H1 (cell line): ENCODE measurements around the gene TBC1D25. TPM values are rescaled to one million over a fixed set of nuclear protein-coding genes. Genes with fewer than 3 reads are reported as not detected.

Source experiments
- CTCF ChIA-PET: fragments of 300-600 bp; sonication (Branson Sonifier 250); formaldehyde crosslinking; loops from one replicate; lab custom pipeline; 2021; ENCODE audit not compliant: partially characterized antibody; lab: Charles Lee
- POLR2A ChIA-PET: fragments of 300-600 bp; sonication (Branson Sonifier 250); formaldehyde crosslinking; loops from one replicate; lab custom pipeline; 2021; ENCODE audit warnings: inconsistent platforms; ENCODE audit not compliant: partially characterized antibody; lab: Charles Lee
- DNase-seq, 2 experiments: peaks; one replicate each; pipeline versions ENCODE4 v3.0.0 to v3.0.0-alpha.2; 2010 to 2022; ENCODE audit warnings: low spot score in 2 of 2, low read depth in 1 of 2, mixed read lengths in 1 of 2
- FAIRE-seq: peaks from 2 replicates; lab custom pipeline; 2011; peaks lifted over from hg19 to GRCh38; lab: Jason Lieb, UNC
- H2AFZ ChIP-seq: 2 replicates; pipeline ENCODE4 v1.8.1; 2012; ENCODE audit warnings: low read length, inconsistent platforms
- H2AK5ac ChIP-seq: 2 replicates; pipeline ENCODE4 v1.6.1; 2013; ENCODE audit warnings: low read depth, low read length
- H2BK120ac ChIP-seq: replicated peaks from 2 replicates; pipeline ENCODE3; 2013; ENCODE audit warnings: low read depth, low read length, inconsistent platforms
- H2BK12ac ChIP-seq: 2 replicates; pipeline ENCODE4 v1.6.1; 2013; ENCODE audit warnings: low read depth, low read length
- H2BK15ac ChIP-seq: 2 replicates; pipeline ENCODE4 v1.6.1; 2013; ENCODE audit warnings: low read length
- H2BK20ac ChIP-seq: 2 replicates; pipeline ENCODE4 v1.6.1; 2013; ENCODE audit warnings: low read length
- H2BK5ac ChIP-seq: 2 replicates; pipeline ENCODE4 v1.6.1; 2013; ENCODE audit warnings: low read depth, low read length
- H3K14ac ChIP-seq: 2 replicates; pipeline ENCODE4 v1.6.1; 2013; ENCODE audit warnings: inconsistent platforms; ENCODE audit not compliant: insufficient read length
- H3K18ac ChIP-seq: 2 replicates; pipeline ENCODE4 v1.6.1; 2013; ENCODE audit warnings: low read length; ENCODE audit errors: extremely low read depth
- H3K23ac ChIP-seq: 2 replicates; pipeline ENCODE4 v1.6.1; 2013; ENCODE audit warnings: inconsistent platforms; ENCODE audit not compliant: insufficient read length
- H3K23me2 ChIP-seq: 2 replicates; pipeline ENCODE4 v1.6.1; 2013; ENCODE audit warnings: low read depth, low read length
- H3K27ac ChIP-seq: 2 replicates; pipeline ENCODE4 v1.6.1; 2011; ENCODE audit warnings: low read depth, low read length, inconsistent platforms
- H3K27me3 ChIP-seq, 4 experiments: replicated peaks in 1 of 4; 1 replicate in 1 of 4; 2 replicates in 3 of 4; pipeline versions ENCODE4 v1.6.1 to v1.8.1; 2011 to 2013; ENCODE audit warnings: low read length in 3 of 4, mild to moderate bottlenecking in 3 of 4, inconsistent platforms in 2 of 4, mixed read lengths in 2 of 4, moderate library complexity in 1 of 4; ENCODE audit not compliant: control insufficient read depth in 3 of 4, insufficient read depth in 3 of 4; ENCODE audit errors: extremely low read depth in 1 of 4
- H3K36me3 ChIP-seq, 4 experiments: 2 replicates each; pipeline versions ENCODE4 v1.6.1 to v1.8.1; 2011 to 2013; ENCODE audit warnings: mild to moderate bottlenecking in 4 of 4, low read length in 3 of 4, moderate library complexity in 2 of 4, control low read depth in 1 of 4, inconsistent platforms in 1 of 4; ENCODE audit not compliant: insufficient read depth in 4 of 4, control insufficient read depth in 2 of 4
- H3K4ac ChIP-seq: replicated peaks from 2 replicates; pipeline ENCODE3; 2013; ENCODE audit warnings: low read length, low read depth, mixed read lengths, inconsistent platforms; ENCODE audit not compliant: insufficient read length
- H3K4me1 ChIP-seq, 4 experiments: replicated peaks in 1 of 4; 1 replicate in 1 of 4; 2 replicates in 3 of 4; pipeline versions ENCODE4 v1.6.1 to v1.8.1; 2011 to 2013; ENCODE audit warnings: low read length in 3 of 4, inconsistent platforms in 2 of 4, mixed read lengths in 1 of 4; ENCODE audit not compliant: insufficient read depth in 4 of 4, control insufficient read depth in 3 of 4
- H3K4me2 ChIP-seq, 2 experiments: 2 replicates each; pipeline versions ENCODE4 v1.6.1 to v1.8.1; 2011 to 2013; ENCODE audit warnings: low read depth in 2 of 2, low read length in 2 of 2, control low read depth in 1 of 2, inconsistent platforms in 1 of 2, mild to moderate bottlenecking in 1 of 2; ENCODE audit not compliant: insufficient read depth in 1 of 2
- H3K4me3 ChIP-seq, 4 experiments: fragments of 200-600, 300-600 bp in 1 of 4; sonication (generic), shearing (Covaris generic), sonication (Bioruptor Twin) in 1 of 4; 2 replicates each; pipeline versions ENCODE4 v1.5.1 to v1.8.1; 2011 to 2016; ENCODE audit warnings: low read length in 4 of 4, low read depth in 3 of 4, control low read depth in 2 of 4, inconsistent platforms in 2 of 4, mild to moderate bottlenecking in 2 of 4, mixed read lengths in 1 of 4, moderate library complexity in 1 of 4; ENCODE audit not compliant: insufficient read depth in 2 of 4; ENCODE audit errors: extremely low read depth in 1 of 4
- H3K56ac ChIP-seq: replicated peaks from 2 replicates; pipeline ENCODE3; 2013; ENCODE audit warnings: low read depth, mild to moderate bottlenecking, mixed read lengths, low read length, inconsistent platforms; ENCODE audit not compliant: insufficient read length
- H3K79me1 ChIP-seq: 2 replicates; pipeline ENCODE4 v1.6.1; 2013; ENCODE audit warnings: low read depth, low read length, control low read depth
- H3K79me2 ChIP-seq, 2 experiments: 2 replicates each; pipeline versions ENCODE4 v1.6.1 to v1.8.1; 2012 to 2013; ENCODE audit warnings: low read length in 2 of 2, mild to moderate bottlenecking in 2 of 2, inconsistent platforms in 1 of 2; ENCODE audit not compliant: insufficient read depth in 2 of 2, control insufficient read depth in 1 of 2
- H3K9ac ChIP-seq, 4 experiments: replicated peaks in 1 of 4; 1 replicate in 1 of 4; 2 replicates in 3 of 4; pipeline versions ENCODE4 v1.6.1 to v1.8.1; 2011 to 2013; ENCODE audit warnings: low read depth in 3 of 4, low read length in 3 of 4, control low read depth in 2 of 4, mild to moderate bottlenecking in 2 of 4, moderate library complexity in 2 of 4, inconsistent platforms in 1 of 4; ENCODE audit errors: extremely low read depth in 1 of 4
- H3K9me3 ChIP-seq, 2 experiments: 2 replicates each; pipeline versions ENCODE4 v1.6.1 to v1.8.1; 2012 to 2013; ENCODE audit warnings: mild to moderate bottlenecking in 2 of 2, moderate library complexity in 2 of 2, control low read depth in 1 of 2, inconsistent platforms in 1 of 2, low read depth in 1 of 2, low read length in 1 of 2, mixed read lengths in 1 of 2; ENCODE audit not compliant: insufficient read depth in 2 of 2
- H4K20me1 ChIP-seq, 2 experiments: replicated peaks in 1 of 2; 2 replicates each; pipeline versions ENCODE3 to v1.8.1; 2011 to 2013; ENCODE audit warnings: inconsistent platforms in 2 of 2, low read length in 2 of 2, mild to moderate bottlenecking in 1 of 2; ENCODE audit not compliant: insufficient read depth in 2 of 2, control insufficient read depth in 1 of 2
- H4K5ac ChIP-seq: 2 replicates; pipeline ENCODE4 v1.6.1; 2013; ENCODE audit warnings: low read length, low read depth, mixed read lengths, inconsistent platforms; ENCODE audit not compliant: insufficient read length
- H4K8ac ChIP-seq: 2 replicates; pipeline ENCODE4 v1.8.0; 2013; ENCODE audit warnings: mild to moderate bottlenecking, moderate library complexity, low read length, inconsistent platforms; ENCODE audit not compliant: insufficient read depth; ENCODE audit errors: extremely low read depth
- H4K91ac ChIP-seq: replicated peaks from 2 replicates; pipeline ENCODE3; 2013; ENCODE audit warnings: low read length, mixed read lengths, inconsistent platforms; ENCODE audit not compliant: insufficient read length
- BRCA1 ChIP-seq: IDR thresholded peaks from 2 replicates; pipeline ENCODE4 v1.6.1; 2012; ENCODE audit warnings: low read depth, low read length, improper control_type of control experiment
- CBX8 ChIP-seq: fragments of 300-800, 300-1000 bp; sonication (generic); IDR thresholded peaks from 2 replicates; pipeline ENCODE4 v1.7.1; 2016; ENCODE audit warnings: low read depth, low read length, borderline replicate concordance
- CHD1 ChIP-seq: IDR thresholded peaks from 2 replicates; pipeline ENCODE4 v1.6.1; 2012; ENCODE audit warnings: low read depth, low read length, improper control_type of control experiment
- FOSL1 ChIP-seq: IDR thresholded peaks from 2 replicates; pipeline ENCODE4 v1.6.1; 2011; ENCODE audit warnings: mild to moderate bottlenecking, low read depth, low read length, moderate library complexity; ENCODE audit not compliant: insufficient read depth
- RAD21 ChIP-seq, 2 experiments: IDR thresholded peaks in 1 of 2; conservative IDR thresholded peaks in 1 of 2; 2 replicates each; pipeline ENCODE4 v1.6.1; 2011; ENCODE audit warnings: low read depth in 2 of 2, low read length in 2 of 2, improper control_type of control experiment in 1 of 2, inconsistent platforms in 1 of 2, mild to moderate bottlenecking in 1 of 2, moderate library complexity in 1 of 2
- TAF1 ChIP-seq: IDR thresholded peaks from 2 replicates; pipeline ENCODE4 v1.6.1; 2011; ENCODE audit warnings: mild to moderate bottlenecking, low read depth, low read length
- TBP ChIP-seq: IDR thresholded peaks from 2 replicates; pipeline ENCODE4 v1.6.1; 2011; ENCODE audit warnings: low read depth, low read length, improper control_type of control experiment
- TCF12 ChIP-seq: IDR thresholded peaks from 2 replicates; pipeline ENCODE4 v1.6.1; 2011; ENCODE audit warnings: low read depth, mild to moderate bottlenecking, low read length
- WGBS, 2 experiments: shearing (Covaris generic) in 1 of 2; methylation state at CpG; one replicate each; pipeline versions ENCODE4 v1.1.6 to v1.1.7; 2013 to 2015; ENCODE audit warnings: low lambda C conversion rate in 2 of 2, mixed read lengths in 2 of 2, inconsistent platforms in 1 of 2, low coverage in 1 of 2, missing lambda C conversion rate in 1 of 2; ENCODE audit not compliant: insufficient replicate concordance in 2 of 2, insufficient coverage in 1 of 2, insufficient read length in 1 of 2; ENCODE audit errors: extremely low coverage in 1 of 2, missing lambda C conversion rate in 1 of 2; 5-methylcytosine and 5-hydroxymethylcytosine counted together
- polyA plus RNA-seq, 7 experiments: library from polyadenylated mRNA; depleted of rRNA in 3 of 7; stranded (reverse) in 5 of 7; unstranded in 2 of 7; fragments of >200 nt in 5 of 7; fragments of 200-250 nt in 2 of 7; gene quantifications; 1 replicate in 5 of 7; 2 replicates in 1 of 7; 4 replicates in 1 of 7; pipeline versions ENCODE4 v1.2.1 to v1.2.3, GENCODE V29; 2011 to 2013; ENCODE audit warnings: missing spikeins in 2 of 7, mixed read lengths in 2 of 7
- total RNA-seq: library from RNA; stranded (reverse); fragmentation: NEBNext Ultra II Directional; extraction: Animal tissue kit (Norgen Biotek cat#: 25700); gene quantifications from 2 replicates; pipeline ENCODE4 v1.2.1, GENCODE V29; 2021
- TF ChIP-seq, protein P1 (sequence below), 3 experiments: IDR thresholded peaks; 1 replicate in 2 of 3; 2 replicates in 1 of 3; pipeline versions ENCODE4 v1.5.1 to v1.6.1; 2011; ENCODE audit warnings: low read length in 3 of 3, mild to moderate bottlenecking in 3 of 3, inconsistent platforms in 2 of 3, low read depth in 1 of 3, moderate library complexity in 1 of 3; ENCODE audit not compliant: insufficient read depth in 1 of 3; ENCODE audit errors: control extremely low read depth in 1 of 3

Gene TBC1D25
- total and polyA plus RNA-seq, 2 of the 8 experiments (the other 6 are each of a cell fraction or from before 2014, with no cell fraction given) = 6.5 to 6.8 TPM

DNA sequence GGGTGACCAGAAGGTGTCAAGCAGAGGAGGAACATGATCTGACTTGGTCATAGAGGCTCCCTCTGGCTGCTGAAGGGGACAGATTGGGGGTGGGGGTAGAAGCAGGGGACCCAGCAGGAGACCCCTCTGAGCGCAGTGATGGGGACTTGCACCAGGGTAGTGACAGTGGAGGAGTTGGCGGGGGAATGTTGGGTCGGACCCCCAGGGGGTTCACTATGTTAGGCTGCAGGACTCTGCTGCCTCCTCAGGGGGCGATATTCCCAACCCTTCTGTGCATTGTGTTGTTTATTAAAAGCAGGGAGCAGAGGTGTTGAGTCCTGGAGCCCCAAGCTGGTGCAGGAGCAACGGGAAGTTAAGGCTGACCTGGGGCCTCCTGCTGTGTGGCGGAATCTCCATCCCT is 66.6 kb downstream of the TBC1D25 start:
- H4K91ac ChIP-seq = no peak overlapping the region
- H3K23ac ChIP-seq = no peak overlapping the region
- CTCF ChIA-PET = interaction anchor here (0.6 to 1.2 kb wide), 4 partner anchors 13 to 1023 kb away, joined by 3 to 4 read pairs (median 3); no protein-coding TSS in a partner anchor
- H3K27ac ChIP-seq = no peak overlapping the region
- no peak overlapping the region for H2BK5ac ChIP-seq
- no peak overlapping the region for H2BK15ac ChIP-seq
- H3K9me3 ChIP-seq = no peaks in the 10 kb centered on the region
- POLR2A ChIA-PET = interaction anchor here (1.6 to 3.0 kb wide), 2 partner anchors 11 to 27 kb away, joined by 5 to 12 read pairs; no protein-coding TSS in a partner anchor
- H3K36me3 ChIP-seq = peaks cover 0 to 3% (median 0%) of the 10 kb centered on the region in 4 experiments; a peak in 1 of 8 replicates
- no peaks in the 10 kb centered on the region for H4K20me1 ChIP-seq
- no peak overlapping the region for H2BK20ac ChIP-seq
- H2AK5ac ChIP-seq = no peak overlapping the region
- no peak overlapping the region for H2BK120ac ChIP-seq
- no peak overlapping the region for H3K56ac ChIP-seq
- no peaks in the 10 kb centered on the region for H3K27me3 ChIP-seq
- peak in 1 of 2 experiments; percentile 44 for DNase-seq
- H3K79me1 ChIP-seq = no peaks in the 10 kb centered on the region
- TF ChIP-seq TCF12 (no peak), CBX8 (no peak), BRCA1 (no peak), TBP (no peak), CHD1 (no peak), RAD21 (IDR thresholded peaks at IDR 0.05 in 1 of 2, conservative IDR thresholded peaks at IDR 0.05 in 1 of 2; ENCODE audit: low read depth in 2 of 2, low read length in 2 of 2) (0 out of 4 replicates have a peak, but pooled peaks of 1 of the 2 experiments have one; percentile 17), FOSL1 (no peak), TAF1 (no peak)
- TF ChIP-seq, protein P1, sequence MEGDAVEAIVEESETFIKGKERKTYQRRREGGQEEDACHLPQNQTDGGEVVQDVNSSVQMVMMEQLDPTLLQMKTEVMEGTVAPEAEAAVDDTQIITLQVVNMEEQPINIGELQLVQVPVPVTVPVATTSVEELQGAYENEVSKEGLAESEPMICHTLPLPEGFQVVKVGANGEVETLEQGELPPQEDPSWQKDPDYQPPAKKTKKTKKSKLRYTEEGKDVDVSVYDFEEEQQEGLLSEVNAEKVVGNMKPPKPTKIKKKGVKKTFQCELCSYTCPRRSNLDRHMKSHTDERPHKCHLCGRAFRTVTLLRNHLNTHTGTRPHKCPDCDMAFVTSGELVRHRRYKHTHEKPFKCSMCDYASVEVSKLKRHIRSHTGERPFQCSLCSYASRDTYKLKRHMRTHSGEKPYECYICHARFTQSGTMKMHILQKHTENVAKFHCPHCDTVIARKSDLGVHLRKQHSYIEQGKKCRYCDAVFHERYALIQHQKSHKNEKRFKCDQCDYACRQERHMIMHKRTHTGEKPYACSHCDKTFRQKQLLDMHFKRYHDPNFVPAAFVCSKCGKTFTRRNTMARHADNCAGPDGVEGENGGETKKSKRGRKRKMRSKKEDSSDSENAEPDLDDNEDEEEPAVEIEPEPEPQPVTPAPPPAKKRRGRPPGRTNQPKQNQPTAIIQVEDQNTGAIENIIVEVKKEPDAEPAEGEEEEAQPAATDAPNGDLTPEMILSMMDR (IDR thresholded peaks at IDR 0.05; ENCODE audit: control extremely low read depth in 1 of 3, insufficient read depth in 1 of 3, low read depth in 1 of 3, low read length in 3 of 3) = peak in 2 of 3 experiments; percentile 15 to 40; a peak in 2 of 4 replicates
- TF ChIP-seq, all 59 proteins: peak for 2
- Histone ChIP-seq H3K4ac (no peak overlapping the region), H3K23me2 (no peaks in the 10 kb centered on the region), H3K4me3 (no peak overlapping the region), H3K4me1 (peaks cover 0 to 6% (median 2%) of the 10 kb centered on the region in 4 experiments; a peak in 3 of 7 replicates), H2BK12ac (no peak overlapping the region), H4K5ac (no peak overlapping the region), H4K8ac (no peak overlapping the region), H3K9ac (no peak overlapping the region), H3K4me2 (no peak overlapping the region), H2AFZ (no peak overlapping the region), H3K18ac (no peak overlapping the region), H3K79me2 (no peaks in the 10 kb centered on the region), H3K14ac (no peak overlapping the region)
- no peak for FAIRE-seq
- WGBS, 2 experiments = 54% methylated on average over 4 of the region's 6 CpGs; no CpG with 5 or more reads in 1 of the 2 experiments
